Retina (tissue), 1 donor: ENCODE measurements around the gene HDAC11.
"Not testable (repeated sequence)": the region's sequence is repeated elsewhere in the genome, so short reads cannot be mapped to it uniquely, and the experiment has no call there.

Experiments used
- DNase-seq: peaks from one replicate; pipeline ENCODE4 v3.0.0-alpha.2; 2016

The HDAC11 gene

DNA sequence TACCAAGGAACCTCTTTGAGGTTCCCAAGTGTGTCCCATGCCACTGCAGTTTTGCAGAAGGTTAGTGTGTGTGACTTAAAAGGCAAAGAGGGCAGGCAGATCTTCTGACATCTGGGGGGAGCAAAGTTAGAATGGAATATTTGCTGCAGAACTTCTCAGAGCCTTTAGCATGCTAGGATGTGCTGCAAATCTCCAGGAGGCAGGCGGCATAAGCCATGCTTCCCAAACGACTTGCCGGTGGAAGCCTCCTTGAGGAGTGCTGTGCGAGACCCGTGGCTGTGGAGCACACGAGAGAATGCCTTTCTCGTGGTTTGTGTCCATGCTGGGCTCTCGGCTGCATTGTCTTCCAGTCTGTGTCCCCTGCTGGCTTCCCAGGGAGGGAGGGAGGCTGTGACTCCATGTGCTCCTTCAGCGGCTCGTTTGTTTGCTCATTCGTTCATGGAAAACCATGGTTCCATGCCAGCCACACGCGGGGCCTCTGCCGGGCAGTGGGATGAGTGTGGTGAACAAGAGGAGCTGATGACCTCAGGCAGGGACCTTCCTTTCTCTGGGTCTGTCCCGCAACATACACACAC, 13.8 kb downstream of the HDAC11 start:
- no peak for DNase-seq

DNA sequence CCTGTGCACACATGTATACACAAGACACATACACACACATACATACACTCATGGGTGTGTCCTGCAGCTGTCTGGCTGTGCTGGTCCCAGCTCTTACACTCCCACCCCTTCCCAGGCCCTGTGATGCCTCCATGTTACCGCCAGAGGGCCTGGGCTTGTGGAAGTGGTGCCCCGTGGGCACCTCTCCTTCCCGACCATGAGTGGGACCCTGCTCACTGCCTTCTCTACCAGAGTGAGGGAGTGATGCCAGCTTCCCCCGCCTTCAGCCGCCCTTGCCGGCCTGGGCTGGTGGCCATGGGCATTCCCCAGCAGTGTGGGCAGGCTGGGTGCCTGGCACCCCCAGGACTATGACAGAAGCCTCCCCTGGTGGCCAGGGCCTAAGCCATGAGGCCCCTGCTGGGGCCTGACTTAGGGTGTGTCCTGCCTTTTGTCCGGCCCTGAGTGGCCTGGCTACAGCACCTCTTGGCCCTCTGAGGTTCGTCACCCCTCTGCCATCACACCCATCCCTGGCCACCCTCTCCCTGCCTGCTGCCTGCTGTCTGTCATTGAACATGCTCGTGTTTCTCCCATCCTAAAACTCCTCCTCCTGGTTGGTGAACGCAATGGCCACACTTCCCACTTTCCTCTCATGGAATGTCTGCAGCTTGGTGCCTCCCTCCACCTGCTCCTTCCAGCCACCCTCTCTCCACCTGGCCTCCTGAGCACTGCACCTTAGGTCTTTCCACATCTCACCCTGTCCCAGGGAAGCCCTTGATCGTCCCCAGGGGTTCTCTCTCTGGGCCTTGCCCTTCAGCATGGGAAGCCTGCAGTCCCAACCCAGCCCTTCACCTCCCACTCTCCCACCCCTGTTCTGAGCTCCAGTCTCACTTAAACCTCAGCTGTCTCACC, 14.6 kb downstream of the HDAC11 start:
- peak; percentile 54 for DNase-seq

DNA sequence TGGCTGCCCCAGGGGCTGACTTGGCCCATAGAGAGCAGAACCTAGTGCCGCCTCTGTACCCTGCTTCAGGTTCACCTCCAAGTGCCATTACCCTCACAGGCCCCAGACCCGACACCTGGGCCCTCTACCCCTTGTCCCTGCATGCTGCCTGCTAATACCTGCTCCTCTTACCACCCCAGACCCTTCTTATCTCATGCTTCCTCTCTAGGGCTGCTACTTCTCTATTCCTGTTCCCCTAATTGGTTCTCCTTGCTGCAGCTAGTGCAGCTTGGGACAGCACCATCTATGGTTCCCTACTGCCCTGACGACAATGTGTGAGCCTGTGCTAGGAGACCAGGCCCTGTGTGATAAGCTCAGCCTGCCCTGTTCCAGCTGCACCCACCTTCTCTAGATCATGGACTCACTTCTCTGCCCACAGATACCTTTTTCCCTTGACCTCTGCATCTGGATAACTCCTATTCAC, 15.3 kb downstream of the HDAC11 start:
- no peak for DNase-seq

DNA sequence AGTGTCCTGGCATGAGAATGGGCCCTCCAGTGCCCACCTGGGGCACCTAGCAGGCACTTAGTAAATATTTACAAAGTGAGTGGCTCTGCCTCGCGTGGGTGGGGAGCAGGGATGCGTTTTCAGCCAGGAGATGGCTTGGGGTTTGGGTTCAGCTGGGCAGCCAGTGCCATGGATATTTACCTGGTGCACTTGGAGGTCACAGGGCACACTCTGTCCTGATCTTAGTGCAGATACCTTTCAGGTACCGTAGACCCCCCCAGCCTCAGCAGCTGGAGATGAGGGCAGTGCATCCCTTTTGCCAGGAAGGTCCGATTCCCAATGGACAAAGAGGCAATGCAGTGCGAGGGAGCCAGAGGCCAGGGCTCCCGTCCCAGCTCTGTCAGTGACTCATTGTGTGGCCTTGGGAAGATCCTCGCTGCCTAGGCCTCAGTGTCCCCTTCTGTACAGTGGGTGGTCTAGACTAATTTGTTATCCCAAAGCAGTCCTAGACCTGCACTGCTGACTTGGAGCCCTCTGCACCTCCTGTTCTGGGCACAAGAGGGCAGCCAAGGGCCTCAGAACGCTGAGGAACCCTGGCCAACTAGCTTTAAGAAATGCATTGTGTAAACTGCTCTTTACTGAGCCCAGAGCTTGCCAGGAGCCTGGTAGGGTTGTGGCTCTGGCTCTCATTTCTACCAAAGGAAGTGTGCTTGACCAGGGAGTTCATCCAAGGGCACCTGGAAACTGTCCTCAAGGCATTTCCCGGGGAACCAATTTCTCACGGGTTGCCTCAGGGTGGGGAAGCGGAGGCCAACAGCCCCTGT, 16.0 kb downstream of the HDAC11 start:
- peak; percentile 84 for DNase-seq

DNA sequence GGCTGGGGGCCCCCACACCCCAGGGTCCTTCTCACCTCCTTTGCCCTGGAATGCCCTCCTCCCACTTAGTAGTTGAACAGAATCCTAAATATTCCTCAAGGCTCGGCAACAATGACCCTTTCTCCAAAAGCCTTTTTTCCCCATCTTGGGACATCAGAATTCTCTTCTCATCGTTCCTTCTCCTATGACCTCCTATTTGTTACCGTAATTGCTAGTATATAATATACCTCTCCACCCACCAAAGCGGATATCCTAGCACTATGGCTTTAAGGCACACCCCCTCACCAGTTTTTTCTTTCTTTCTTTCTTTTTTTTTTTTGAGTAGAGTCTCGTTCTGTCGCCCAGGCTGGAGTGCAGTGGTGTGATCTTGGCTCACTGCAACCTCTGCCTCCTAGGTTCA, 16.8 kb downstream of the HDAC11 start:
- DNase-seq = no peak

DNA sequence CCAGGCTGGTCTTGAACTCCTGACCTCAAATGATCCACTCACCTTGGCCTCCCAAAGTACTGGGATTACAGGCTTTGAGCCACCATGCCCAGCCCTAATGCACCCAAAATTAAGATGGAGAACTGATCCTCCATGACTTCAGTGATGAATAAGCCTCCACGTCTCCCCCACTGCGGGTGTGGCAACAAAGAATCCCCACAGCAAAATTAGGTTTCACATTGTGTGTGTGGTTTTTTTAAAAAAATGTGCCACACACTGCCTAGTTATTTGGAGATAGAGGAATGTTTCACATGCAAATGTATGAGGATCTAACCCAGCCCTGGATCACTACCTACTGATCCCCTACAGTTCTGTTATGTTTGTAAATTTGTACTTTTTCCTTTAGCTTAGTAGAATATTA, 17.3 kb downstream of the HDAC11 start:
- DNase-seq = no peak

DNA sequence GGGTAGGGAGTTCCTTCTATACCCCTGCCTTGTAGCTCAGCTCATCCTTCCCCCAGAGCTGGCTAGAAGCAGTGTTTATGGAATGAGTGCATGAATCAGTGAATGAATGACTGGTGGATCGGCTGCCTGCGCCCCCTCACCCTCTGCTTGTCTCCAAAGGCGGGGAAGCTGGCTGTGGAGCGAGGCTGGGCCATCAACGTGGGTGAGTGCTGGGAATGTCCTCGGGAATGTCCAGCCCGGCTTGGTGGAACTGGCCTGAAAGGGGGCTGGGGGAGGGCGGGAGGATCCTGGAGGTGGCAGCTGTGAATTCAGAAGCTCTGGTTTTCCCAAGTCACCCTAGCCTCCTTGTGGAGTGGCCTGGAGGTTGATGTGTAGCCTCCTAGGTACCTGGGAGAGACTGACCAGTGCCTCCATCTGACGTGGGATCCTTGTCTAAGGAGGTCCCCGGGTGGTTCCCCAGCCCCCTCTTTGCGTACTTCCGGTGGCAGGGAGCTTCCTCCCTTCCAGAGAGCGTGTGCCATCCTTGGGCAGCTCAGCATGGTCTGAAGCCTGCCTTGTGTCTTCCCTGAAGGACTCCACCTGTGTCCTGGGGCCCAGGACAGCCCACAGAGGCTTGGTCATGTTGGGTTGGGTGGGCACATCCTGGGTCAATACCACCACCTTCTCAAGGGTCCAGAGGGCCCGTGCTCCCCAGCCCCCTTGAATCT, 18.4 kb downstream of the HDAC11 start:
- no peak for DNase-seq

DNA sequence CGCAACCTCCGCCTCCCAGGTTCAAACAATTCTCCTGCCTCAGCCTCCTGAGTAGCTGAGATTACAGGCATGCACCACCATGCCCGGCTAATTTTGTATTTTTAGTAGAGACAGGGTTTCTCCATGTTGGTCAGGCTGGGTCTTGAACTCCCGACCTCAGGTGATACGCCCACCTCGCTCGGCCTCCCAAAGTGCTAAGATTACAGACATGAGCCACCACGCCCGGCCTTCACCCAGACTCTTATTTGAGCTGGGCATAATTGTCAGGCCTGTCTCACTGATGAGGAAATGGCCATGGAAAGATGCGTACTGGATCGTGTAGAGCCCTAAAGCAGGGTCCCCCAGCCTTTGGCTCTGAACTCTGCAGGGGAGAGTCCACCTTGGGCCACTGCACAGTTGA, 19.1 kb downstream of the HDAC11 start:
- not testable (repeated sequence) for DNase-seq

DNA sequence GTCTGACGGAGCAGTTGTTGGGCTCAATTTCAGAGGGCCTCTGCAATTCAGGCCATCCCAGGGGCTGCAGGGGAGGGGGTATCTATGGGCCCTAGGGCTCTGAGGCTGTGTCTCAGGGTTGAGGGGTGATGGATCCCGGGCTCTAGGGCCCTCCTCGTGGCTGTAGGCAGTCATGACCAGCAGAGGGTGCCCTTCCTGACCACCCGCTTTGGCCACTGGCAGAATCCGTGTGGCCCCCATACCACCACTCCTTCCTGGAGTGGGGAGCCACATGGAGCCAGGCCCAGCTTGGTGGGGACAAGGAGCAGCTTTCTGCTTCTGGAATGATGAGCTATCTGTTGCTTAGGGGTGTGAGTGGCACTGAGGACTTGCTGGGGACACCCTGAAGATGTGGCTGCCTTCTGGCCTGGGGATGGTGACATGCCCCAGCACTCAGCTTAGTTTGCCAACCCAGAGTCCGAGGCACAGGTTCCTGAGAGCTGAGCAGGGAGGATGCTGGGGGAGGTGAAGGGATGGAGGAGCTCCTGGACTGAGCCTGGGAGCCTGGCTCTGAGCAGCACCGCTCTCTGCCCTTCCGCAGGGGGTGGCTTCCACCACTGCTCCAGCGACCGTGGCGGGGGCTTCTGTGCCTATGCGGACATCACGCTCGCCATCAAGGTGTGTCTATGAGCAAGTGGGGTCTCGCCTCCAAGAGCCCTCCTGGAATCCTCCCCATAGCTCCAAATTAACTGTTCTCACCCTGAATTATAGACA, 20.2 kb downstream of the HDAC11 start:
- DNase-seq = peak; percentile 49

DNA sequence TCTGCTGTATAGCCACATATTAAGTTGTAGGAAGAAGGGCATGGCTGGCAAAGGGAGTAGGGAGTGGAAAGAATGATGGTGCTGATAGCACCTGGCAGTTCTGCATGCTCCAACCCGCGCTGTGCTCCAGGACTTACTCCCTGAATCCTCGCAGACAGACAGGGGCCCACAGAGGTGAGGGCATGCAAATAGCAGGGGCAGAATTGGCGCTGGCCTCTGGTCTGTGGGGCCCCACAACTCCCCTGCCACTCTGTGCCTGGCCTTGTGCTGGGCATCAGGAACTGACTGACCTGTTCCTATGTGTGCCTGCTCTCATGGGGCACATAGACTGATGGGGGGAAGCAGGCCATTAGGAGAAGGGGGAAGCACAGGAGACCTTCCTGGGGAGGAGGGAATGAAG, 20.9 kb downstream of the HDAC11 start:
- no peak for DNase-seq

DNA sequence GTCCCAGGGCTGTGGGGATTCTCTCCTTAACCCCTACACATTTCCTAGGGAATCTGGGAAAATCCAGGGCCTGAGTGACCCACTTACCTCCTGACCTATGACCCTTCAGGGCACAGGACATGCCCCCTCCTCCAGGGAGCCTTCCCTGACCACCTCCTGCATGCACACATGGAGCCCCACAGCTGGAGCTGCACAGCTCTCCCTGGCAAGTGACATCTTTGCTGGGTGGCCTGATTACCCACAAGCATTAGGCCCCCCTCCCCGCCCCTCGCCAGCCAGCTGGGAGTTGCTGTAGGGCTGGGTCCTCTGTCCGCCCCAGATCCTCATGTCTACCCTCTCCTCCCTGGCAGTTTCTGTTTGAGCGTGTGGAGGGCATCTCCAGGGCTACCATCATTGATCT, 21.4 kb downstream of the HDAC11 start:
- no peak for DNase-seq

DNA sequence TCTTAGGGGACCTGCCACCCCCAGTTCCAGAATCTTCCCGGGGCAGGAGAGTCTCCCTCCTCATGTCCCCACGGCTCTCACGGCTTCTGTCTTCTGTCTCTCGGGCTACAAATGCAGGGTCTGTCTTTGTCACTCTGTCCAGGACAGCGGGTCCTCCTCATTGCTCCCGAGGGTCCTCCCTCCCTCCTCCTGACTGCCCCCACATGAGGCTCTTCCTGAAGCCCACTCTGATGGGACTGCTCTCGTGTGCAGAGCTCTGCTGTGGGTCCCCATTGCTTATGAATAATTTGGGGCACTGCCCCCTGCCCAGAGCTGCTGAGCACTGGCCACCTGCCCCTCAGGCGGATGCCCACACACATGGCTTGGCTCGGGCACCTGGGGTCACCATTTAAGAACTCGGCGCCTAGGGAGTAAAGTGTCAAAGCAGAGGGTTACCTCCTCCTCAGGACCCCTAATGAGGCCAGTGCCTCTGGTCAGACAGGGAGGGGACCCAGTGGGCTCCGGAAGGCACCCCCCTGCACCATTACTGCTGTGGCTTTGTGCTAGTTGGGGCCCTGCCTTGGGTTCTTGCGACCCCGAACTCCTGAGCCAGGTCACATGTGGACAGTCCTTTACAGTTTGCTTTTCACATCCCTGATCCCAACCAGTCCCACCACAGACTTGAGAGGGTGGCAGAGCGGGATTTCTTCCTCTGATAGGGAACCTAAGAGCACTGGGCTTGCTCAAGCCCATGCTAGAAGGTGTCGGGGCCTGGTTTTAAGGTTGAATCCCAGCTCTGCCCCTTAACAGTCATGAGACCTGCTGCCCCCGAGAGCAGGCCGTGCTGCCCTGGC, 22.1 kb downstream of the HDAC11 start:
- DNase-seq = no peak

DNA sequence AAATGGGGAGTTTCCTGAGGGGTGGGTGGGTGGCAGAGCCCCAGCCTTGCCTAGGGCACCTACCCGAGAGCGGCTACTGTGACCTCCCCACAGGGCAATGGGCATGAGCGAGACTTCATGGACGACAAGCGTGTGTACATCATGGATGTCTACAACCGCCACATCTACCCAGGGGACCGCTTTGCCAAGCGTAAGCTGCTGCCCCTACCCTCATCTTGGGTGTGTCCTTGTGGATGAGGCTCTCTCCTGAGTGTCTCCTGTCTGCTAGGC, 22.6 kb downstream of the HDAC11 start:
- DNase-seq = no peak

DNA sequence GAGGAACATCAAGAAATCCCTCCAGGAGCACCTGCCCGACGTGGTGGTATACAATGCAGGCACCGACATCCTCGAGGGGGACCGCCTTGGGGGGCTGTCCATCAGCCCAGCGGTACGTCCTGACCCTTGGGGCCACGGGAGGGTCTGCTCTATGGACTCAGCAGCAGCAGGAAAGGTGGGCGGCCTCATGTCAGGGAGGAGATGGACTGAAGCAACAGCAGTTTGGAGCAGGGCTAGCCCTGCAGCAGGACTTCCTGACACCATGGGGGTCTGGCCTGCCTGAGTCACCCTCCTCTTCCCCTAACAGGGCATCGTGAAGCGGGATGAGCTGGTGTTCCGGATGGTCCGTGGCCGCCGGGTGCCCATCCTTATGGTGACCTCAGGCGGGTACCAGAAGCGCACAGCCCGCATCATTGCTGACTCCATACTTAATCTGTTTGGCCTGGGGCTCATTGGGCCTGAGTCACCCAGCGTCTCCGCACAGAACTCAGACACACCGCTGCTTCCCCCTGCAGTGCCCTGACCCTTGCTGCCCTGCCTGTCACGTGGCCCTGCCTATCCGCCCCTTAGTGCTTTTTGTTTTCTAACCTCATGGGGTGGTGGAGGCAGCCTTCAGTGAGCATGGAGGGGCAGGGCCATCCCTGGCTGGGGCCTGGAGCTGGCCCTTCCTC, 24.2 kb downstream of the HDAC11 start:
- no peak for DNase-seq

DNA sequence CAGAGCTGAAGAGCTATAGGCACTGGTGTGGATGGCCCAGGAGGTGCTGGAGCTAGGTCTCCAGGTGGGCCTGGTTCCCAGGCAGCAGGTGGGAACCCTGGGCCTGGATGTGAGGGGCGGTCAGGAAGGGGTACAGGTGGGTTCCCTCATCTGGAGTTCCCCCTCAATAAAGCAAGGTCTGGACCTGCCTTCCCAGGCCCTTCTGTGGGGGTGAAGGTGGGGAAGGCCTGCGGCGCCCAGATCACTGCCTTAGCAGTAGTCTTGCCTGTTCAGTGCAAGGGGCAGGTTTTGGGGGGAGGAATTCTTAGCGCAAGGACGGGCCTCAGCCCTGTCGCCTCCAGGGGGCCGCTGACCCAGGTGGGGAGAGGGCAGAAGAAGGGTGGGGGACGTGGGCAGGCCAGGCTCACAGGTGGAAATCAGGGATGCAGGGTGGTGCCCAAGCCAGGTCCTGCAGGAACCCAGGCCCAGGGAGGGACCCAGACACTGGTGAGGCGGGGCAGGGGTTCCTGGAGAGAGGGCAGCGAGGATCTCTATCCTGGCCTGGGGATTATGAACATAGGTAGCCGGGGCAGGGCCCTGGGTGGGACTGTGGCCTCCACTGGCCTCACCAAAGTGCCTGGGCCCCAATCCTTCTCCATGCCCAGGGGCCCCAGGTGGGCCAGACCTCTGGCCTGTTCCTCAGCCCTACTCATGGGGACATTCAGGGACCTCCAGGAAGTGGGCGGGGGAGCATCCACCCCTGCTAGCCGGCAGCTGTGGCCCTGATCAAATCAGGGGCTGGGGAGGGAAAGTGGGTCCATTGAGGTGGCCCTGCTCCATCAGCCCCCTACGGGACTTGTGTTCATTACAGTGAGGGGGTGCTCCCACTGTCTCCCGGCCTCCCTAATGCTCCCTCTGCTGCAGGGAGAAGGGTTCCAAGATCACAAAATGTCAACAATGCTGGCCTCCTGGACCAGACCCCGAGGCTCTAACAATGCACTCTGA, 25.3 kb downstream of the HDAC11 start:
- no peak for DNase-seq

DNA sequence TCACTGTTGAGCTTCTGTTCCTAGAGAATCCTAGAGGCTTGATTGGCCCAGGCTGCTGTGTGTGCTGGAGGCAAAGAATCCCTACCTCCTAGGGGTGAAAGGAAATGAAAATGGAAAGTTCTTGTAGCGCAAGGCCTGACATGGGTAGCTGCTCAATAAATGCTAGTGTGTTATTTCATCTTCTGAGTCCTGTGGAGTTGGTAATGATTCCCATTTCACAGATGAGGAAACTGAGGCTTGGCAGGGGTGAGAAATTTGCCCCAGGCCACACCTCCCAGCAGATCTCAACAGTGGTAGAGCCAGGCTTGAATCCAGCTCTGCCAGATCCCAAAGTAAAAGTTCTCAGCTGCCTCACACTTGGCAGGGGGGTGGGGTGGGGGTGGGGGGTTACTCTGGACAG, 26.1 kb downstream of the HDAC11 start:
- DNase-seq = no peak

DNA sequence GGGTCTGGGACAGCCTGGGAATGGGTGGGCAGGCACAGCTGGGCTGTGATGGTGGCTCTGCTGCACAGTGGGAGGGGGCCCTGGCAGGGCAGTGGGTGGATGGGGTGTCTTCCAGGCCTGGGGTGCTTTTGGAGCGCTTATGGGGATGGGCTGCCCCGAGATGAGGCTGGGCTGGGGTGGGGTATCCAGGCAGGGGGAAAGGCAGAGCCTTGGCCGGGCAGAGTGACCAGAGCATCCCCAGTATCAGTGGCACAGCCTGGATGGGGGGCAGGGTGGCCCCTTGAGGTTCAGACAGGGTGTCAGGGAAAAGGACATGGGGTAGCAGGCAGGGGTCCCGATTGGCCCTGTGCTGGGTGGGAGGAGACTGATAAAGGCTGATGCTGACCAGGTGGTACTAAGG, 26.6 kb downstream of the HDAC11 start:
- no peak for DNase-seq

DNA sequence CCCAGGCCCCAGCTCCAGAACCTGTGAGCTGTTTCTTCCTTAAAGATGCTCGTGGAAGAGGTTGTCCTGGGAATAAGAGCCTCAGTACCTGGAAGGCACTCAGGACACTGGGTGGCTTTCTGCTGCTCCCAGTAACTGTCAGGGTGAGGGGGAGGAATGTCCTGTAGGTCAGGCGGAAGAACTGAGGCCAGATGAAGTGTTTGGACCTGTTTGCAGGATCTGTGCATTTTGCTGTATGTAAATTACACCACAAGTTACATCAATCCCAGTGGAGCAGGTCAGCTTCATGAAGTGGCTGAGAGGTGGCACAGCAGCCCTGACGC, 27.1 kb downstream of the HDAC11 start:
- no peak for DNase-seq

DNA sequence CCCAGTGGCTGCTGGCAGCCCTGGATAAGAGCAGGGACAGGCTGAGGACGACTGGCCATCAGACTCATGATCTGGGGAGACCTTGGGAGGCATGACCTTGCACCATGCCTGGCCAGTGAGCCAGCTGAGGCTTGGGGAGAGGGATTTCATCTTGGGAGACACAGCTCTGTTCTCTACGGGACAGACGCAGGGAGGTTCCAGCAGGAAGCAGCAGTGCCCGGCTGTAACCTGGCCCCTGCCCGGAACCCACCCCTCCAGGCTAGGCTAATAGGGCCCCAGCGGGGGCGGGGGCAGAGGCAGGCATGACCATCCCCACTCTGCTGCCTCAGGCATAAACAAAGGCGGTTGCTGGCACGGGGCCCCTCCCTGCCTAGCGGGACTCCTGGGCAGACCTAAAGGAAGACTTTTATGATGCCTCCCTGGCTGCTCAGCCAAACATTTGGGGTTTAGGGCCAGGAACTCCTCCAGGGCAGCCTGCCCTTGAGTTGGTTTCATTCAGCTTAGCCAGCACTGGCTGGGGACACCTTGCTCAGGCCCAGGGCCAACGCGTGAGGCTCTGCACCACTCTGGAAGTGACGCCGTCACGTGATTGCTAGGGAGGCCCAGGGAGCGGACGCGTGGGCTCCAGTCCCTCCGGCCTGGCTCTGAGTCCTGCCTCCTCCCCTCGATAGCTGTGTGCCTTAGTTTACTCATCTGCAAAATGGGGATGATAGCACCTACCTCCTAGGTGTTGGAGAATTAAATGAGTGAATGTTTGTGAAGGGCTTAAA, 27.6 kb downstream of the HDAC11 start:
- peak; percentile 58 for DNase-seq
